Measurements from ENCODE around the gene ASCL5.

The ASCL5 gene

DNA sequence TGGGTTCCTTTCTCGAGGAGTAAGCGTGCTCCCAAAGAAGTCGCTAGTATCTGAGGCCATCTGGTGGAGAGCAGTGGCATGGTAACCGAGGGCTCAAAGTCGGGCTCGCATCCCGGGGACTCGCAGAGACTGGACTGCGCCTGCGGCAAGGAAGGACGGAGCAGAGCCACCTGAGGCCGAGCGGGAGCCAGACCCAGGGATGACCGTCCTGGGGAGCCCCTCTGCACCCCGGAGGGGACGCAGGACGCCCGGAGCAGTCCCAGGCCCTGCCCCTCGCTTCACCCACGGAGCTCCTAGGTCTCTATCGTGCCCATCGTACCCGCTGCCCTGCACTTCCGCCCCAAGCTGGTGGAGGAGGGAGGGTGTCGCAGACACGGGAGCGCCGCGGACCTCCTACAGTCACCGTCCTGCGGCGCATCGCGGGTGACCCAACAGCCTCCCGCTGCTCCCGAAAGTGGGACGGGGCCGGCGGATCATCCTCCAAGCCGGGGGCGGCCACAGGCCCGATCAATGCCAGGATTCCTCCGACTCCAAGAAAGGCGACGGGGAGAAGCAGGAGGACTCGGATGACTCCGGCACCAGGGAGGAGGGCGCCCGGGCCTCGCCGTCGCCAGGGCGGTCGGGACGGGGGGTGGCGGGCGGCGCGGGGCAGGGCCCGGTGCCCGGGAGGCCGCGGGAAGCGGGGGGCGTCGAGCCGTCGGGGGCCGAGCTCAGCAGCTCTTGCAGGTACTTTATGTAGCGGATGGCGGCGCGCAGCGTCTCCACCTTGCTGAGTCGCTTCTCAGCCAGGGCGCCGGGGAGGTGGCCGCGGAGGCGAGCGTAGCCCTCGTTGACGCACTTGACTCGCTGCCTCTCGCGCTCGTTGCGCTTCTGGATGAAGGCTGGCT lies 12.5 kb downstream of the ASCL5 start:
- Histone ChIP-seq H3K79me2 (ENCODE audit: insufficient read depth, low read length) (no peaks in the 10 kb centered on the region), H3K27me3 (ENCODE audit: insufficient read depth, low read length, poor library complexity) (no peaks in the 10 kb centered on the region), H3K4me2 (ENCODE audit: insufficient read depth, low read length) (peak overlapping the region; percentile 76), H3K4me3 (ENCODE audit: low read depth in 1 of 2, low read length in 2 of 2) (peak overlapping the region in 1 of 2 experiments; percentile 52; a peak in 2 of 4 replicates), H4K20me1 (ENCODE audit: insufficient read depth, low read length) (no peaks in the 10 kb centered on the region), H2AFZ (ENCODE audit: low read depth, low read length) (peak overlapping the region; percentile 72), H3K27ac (ENCODE audit: low read length) (no peak overlapping the region), H3K4me1 (ENCODE audit: insufficient read depth, low read length) (peaks cover 14% of the 10 kb centered on the region), H3K9me3 (ENCODE audit: insufficient read depth, low read length, severe bottlenecking) (no peaks in the 10 kb centered on the region), H3K9ac (ENCODE audit: low read depth, low read length) (peak overlapping the region; percentile 46), H3K36me3 (ENCODE audit: insufficient read depth, low read length) (no peaks in the 10 kb centered on the region)
- no peak for TF ChIP-seq EZH2 (IDR thresholded peaks at IDR 0.05; ENCODE audit: borderline replicate concordance, low read depth, low read length, severe bottlenecking)
- TF ChIP-seq, protein P1, sequence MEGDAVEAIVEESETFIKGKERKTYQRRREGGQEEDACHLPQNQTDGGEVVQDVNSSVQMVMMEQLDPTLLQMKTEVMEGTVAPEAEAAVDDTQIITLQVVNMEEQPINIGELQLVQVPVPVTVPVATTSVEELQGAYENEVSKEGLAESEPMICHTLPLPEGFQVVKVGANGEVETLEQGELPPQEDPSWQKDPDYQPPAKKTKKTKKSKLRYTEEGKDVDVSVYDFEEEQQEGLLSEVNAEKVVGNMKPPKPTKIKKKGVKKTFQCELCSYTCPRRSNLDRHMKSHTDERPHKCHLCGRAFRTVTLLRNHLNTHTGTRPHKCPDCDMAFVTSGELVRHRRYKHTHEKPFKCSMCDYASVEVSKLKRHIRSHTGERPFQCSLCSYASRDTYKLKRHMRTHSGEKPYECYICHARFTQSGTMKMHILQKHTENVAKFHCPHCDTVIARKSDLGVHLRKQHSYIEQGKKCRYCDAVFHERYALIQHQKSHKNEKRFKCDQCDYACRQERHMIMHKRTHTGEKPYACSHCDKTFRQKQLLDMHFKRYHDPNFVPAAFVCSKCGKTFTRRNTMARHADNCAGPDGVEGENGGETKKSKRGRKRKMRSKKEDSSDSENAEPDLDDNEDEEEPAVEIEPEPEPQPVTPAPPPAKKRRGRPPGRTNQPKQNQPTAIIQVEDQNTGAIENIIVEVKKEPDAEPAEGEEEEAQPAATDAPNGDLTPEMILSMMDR (IDR thresholded peaks at IDR 0.05; ENCODE audit: borderline replicate concordance, extremely low read depth, low read length, poor library complexity, severe bottlenecking), result peak; percentile 83
- ATAC-seq (ENCODE audit: insufficient read depth, low read depth), result peak; percentile 91
- DNase-seq, result peak; percentile 77

DNA sequence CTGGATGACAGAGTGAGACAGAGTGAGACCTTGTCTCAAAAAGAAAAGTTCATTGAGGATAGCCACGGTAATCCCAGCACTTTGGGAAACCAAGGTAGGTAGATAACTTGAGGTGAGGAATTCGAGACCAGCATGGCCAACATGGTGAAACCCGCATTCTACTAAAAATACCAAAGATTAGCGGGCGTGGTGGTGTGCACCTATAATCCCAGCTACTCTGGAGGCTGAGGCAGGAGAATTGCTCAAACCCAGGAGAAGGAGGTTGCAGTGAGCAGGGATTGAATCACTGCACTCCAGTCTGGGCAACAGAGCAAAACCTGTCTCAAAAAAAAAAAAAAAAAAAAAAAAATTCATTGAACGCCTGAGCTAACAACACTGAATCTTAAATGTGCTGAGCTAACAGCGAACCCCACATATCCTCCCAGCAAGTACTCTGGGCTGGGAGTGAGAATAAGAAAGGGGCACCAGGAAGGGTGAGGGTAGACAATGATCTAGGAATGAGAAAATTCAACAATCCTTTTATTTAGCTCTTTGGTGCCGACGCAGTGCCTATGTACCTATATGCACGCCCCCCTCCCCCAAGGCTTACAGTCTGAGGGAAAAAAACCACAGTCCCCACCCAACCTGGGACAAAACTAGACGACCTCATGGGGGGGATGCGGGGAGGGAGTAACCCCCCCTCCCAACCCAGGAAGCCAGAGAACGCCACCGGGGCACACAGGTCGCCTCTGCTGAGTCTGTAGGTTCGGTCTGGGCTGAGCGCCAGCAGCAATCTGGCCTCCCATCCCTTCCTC lies 13.3 kb downstream of the ASCL5 start:
- no peaks in the 10 kb centered on the region for H3K36me3 ChIP-seq (ENCODE audit: insufficient read depth, low read length)
- ATAC-seq (ENCODE audit: insufficient read depth, low read depth) (no peak), DNase-seq (no peak)
- H3K4me3 ChIP-seq (ENCODE audit: low read depth in 1 of 2, low read length in 2 of 2), result peak overlapping the region in 1 of 2 experiments; percentile 52; a peak in 2 of 4 replicates
- H3K9ac ChIP-seq (ENCODE audit: low read depth, low read length), result no peak overlapping the region; the same call in 1 of the 2 replicates
- H3K27me3 ChIP-seq (ENCODE audit: insufficient read depth, low read length, poor library complexity), result no peaks in the 10 kb centered on the region
- TF ChIP-seq EZH2 (IDR thresholded peaks at IDR 0.05; ENCODE audit: borderline replicate concordance, low read depth, low read length, severe bottlenecking), result no peak
- TF ChIP-seq, protein P1 (IDR thresholded peaks at IDR 0.05; ENCODE audit: borderline replicate concordance, extremely low read depth, low read length, poor library complexity, severe bottlenecking), result no peak
- H3K4me1 ChIP-seq (ENCODE audit: insufficient read depth, low read length), result peaks cover 11% of the 10 kb centered on the region
- H2AFZ ChIP-seq (ENCODE audit: low read depth, low read length), result peak overlapping the region; percentile 72; the same call in 1 of the 2 replicates
- no peaks in the 10 kb centered on the region for H4K20me1 ChIP-seq (ENCODE audit: insufficient read depth, low read length)
- no peaks in the 10 kb centered on the region for H3K9me3 ChIP-seq (ENCODE audit: insufficient read depth, low read length, severe bottlenecking)
- H3K4me2 ChIP-seq (ENCODE audit: insufficient read depth, low read length), result peak overlapping the region; percentile 76
- no peak overlapping the region for H3K27ac ChIP-seq (ENCODE audit: low read length)
- H3K79me2 ChIP-seq (ENCODE audit: insufficient read depth, low read length), result no peaks in the 10 kb centered on the region

DNA sequence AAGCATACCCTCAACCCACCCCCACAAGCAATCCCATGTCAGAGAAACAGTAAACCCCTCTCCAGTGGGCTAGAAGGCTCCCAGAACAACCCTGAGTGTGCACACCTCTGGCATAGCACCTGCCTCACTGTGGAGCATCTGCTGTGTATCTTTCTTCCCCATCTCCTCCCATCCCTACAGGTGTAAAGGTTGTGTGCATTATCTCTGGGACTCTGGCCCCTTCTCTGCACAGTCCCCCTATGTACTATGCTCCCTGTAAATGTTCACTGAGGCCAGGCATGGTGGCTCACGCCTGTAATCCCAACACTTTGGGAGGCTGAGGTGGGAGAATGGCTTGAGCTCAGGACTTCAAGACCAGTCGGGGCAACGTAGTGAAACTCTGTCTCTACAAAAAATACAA lies 14.1 kb downstream of the ASCL5 start:
- ATAC-seq (ENCODE audit: insufficient read depth, low read depth), result no peak

More for the DNA sequence above, 14.1 kb downstream of the ASCL5 start:
- no peaks in the 10 kb centered on the region for H3K79me2 ChIP-seq (ENCODE audit: insufficient read depth, low read length)
- no peak overlapping the region for H2AFZ ChIP-seq (ENCODE audit: low read depth, low read length)
- no peaks in the 10 kb centered on the region for H3K9me3 ChIP-seq (ENCODE audit: insufficient read depth, low read length, severe bottlenecking)
- H3K27me3 ChIP-seq (ENCODE audit: insufficient read depth, low read length, poor library complexity), result no peaks in the 10 kb centered on the region
- no peak overlapping the region for H3K4me2 ChIP-seq (ENCODE audit: insufficient read depth, low read length)
- H3K36me3 ChIP-seq (ENCODE audit: insufficient read depth, low read length), result no peaks in the 10 kb centered on the region
- no peak overlapping the region for H3K27ac ChIP-seq (ENCODE audit: low read length)
- TF ChIP-seq, protein P1 (IDR thresholded peaks at IDR 0.05; ENCODE audit: borderline replicate concordance, extremely low read depth, low read length, poor library complexity, severe bottlenecking), result no peak
- no peak for TF ChIP-seq EZH2 (IDR thresholded peaks at IDR 0.05; ENCODE audit: borderline replicate concordance, low read depth, low read length, severe bottlenecking)
- H3K9ac ChIP-seq (ENCODE audit: low read depth, low read length), result no peak overlapping the region
- H4K20me1 ChIP-seq (ENCODE audit: insufficient read depth, low read length), result no peaks in the 10 kb centered on the region
- peaks cover 11% of the 10 kb centered on the region for H3K4me1 ChIP-seq (ENCODE audit: insufficient read depth, low read length)
- no peak overlapping the region for H3K4me3 ChIP-seq (ENCODE audit: low read depth in 1 of 2, low read length in 2 of 2)
- DNase-seq, result no peak

Data from DND-41 (cell line).